Mononuclear cell (primary cell): ENCODE results near the gene BTBD1. TPM values are rescaled to one million over a fixed set of nuclear protein-coding genes. Genes with fewer than 3 reads are reported as not detected.

Source experiments
- H3K27me3 ChIP-seq: 2 replicates; pipeline ENCODE4 v1.6.0; 2011; ENCODE audit warnings: low read length, control low read depth; ENCODE audit not compliant: insufficient read depth
- H3K4me1 ChIP-seq: 2 replicates; pipeline ENCODE4 v1.5.1; 2011; ENCODE audit warnings: mild to moderate bottlenecking, low read length, control low read depth; ENCODE audit not compliant: insufficient read depth
- H3K4me3 ChIP-seq: 2 replicates; pipeline ENCODE4 v1.5.1; 2011; ENCODE audit warnings: mild to moderate bottlenecking, low read length, moderate library complexity
- H3K9me3 ChIP-seq: 2 replicates; pipeline ENCODE4 v1.5.1; 2011; ENCODE audit warnings: low read depth, mild to moderate bottlenecking, control low read depth, low read length
- total RNA-seq: library from RNA; depleted of rRNA; stranded (reverse); fragments of >200 nt; gene quantifications from one replicate; pipeline ENCODE4 v1.2.3, GENCODE V29; 2012

The BTBD1 gene
- 77.3 TPM for total RNA-seq

- no peaks in the 10 kb centered on the region for H3K9me3 ChIP-seq
- H3K4me3 ChIP-seq, result peak within 1 kb of the TSS; percentile 86
- H3K4me1 ChIP-seq, result peaks cover 38% of the 10 kb centered on the region
- H3K27me3 ChIP-seq, result no peaks in the 10 kb centered on the region
Measured at GRCh38 chr15:83066734-83067637, at the start of gene BTBD1. Gene BTBD1 (minus strand): TSS chr15:83067252. CDS start chr15:83067151, 101 bp downstream.

- Histone ChIP-seq H3K9me3 (no peaks in the 10 kb centered on the region), H3K4me1 (no peaks in the 10 kb centered on the region), H3K27me3 (no peaks in the 10 kb centered on the region), H3K4me3 (no peak overlapping the region)
Measured at GRCh38 chr15:83115831-83116565, 48.9 kb upstream of the BTBD1 start.

GRCh38 chr15:83115410-83115809 is 48.4 kb upstream of the BTBD1 start:
- Histone ChIP-seq H3K27me3 (no peaks in the 10 kb centered on the region), H3K4me1 (no peaks in the 10 kb centered on the region), H3K4me3 (no peak overlapping the region), H3K9me3 (no peaks in the 10 kb centered on the region)

GRCh38 chr15:83114856-83115255 is 47.8 kb upstream of the BTBD1 start:
- Histone ChIP-seq H3K4me1 (peaks cover 1% of the 10 kb centered on the region), H3K27me3 (no peaks in the 10 kb centered on the region), H3K4me3 (no peak overlapping the region), H3K9me3 (no peaks in the 10 kb centered on the region)

- H3K4me1 ChIP-seq, result peaks cover 9% of the 10 kb centered on the region
- no peak overlapping the region for H3K4me3 ChIP-seq
- no peaks in the 10 kb centered on the region for H3K9me3 ChIP-seq
- no peaks in the 10 kb centered on the region for H3K27me3 ChIP-seq
Measured at GRCh38 chr15:83113881-83114674, 47.0 kb upstream of the BTBD1 start.

GRCh38 chr15:83112956-83113299 is 45.9 kb upstream of the BTBD1 start:
- H3K27me3 ChIP-seq, result no peaks in the 10 kb centered on the region
- H3K9me3 ChIP-seq, result no peaks in the 10 kb centered on the region
- H3K4me1 ChIP-seq, result peaks cover 20% of the 10 kb centered on the region
- H3K4me3 ChIP-seq, result no peak overlapping the region

GRCh38 chr15:83112233-83112955 is 45.3 kb upstream of the BTBD1 start:
- Histone ChIP-seq H3K27me3 (no peaks in the 10 kb centered on the region), H3K9me3 (no peaks in the 10 kb centered on the region), H3K4me3 (no peak overlapping the region), H3K4me1 (peaks cover 25% of the 10 kb centered on the region)

GRCh38 chr15:83111149-83111548 is 44.1 kb upstream of the BTBD1 start:
- Histone ChIP-seq H3K4me3 (no peak overlapping the region), H3K27me3 (no peaks in the 10 kb centered on the region), H3K4me1 (peaks cover 31% of the 10 kb centered on the region), H3K9me3 (no peaks in the 10 kb centered on the region)

GRCh38 chr15:83110381-83110780 is 43.3 kb upstream of the BTBD1 start:
- Histone ChIP-seq H3K4me3 (no peak overlapping the region), H3K9me3 (no peaks in the 10 kb centered on the region), H3K4me1 (peaks cover 31% of the 10 kb centered on the region), H3K27me3 (no peaks in the 10 kb centered on the region)

- no peaks in the 10 kb centered on the region for H3K27me3 ChIP-seq
- H3K4me3 ChIP-seq, result no peak overlapping the region
- no peaks in the 10 kb centered on the region for H3K9me3 ChIP-seq
- H3K4me1 ChIP-seq, result peaks cover 31% of the 10 kb centered on the region
Measured at GRCh38 chr15:83109532-83109931, 42.5 kb upstream of the BTBD1 start.

- Histone ChIP-seq H3K9me3 (no peaks in the 10 kb centered on the region), H3K4me1 (peaks cover 31% of the 10 kb centered on the region), H3K27me3 (no peaks in the 10 kb centered on the region), H3K4me3 (peak overlapping the region; percentile 47)
Measured at GRCh38 chr15:83108266-83109219, 41.5 kb upstream of the BTBD1 start.

- H3K4me3 ChIP-seq, result peak overlapping the region; percentile 47
- no peaks in the 10 kb centered on the region for H3K9me3 ChIP-seq
- no peaks in the 10 kb centered on the region for H3K27me3 ChIP-seq
- peaks cover 31% of the 10 kb centered on the region for H3K4me1 ChIP-seq
Measured at GRCh38 chr15:83107841-83108181, 40.8 kb upstream of the BTBD1 start.

- no peaks in the 10 kb centered on the region for H3K27me3 ChIP-seq
- H3K9me3 ChIP-seq, result no peaks in the 10 kb centered on the region
- peak within 1 kb of the TSS; percentile 47 for H3K4me3 ChIP-seq
- peaks cover 31% of the 10 kb centered on the region for H3K4me1 ChIP-seq
Measured at GRCh38 chr15:83106994-83107840, 40.2 kb upstream of the BTBD1 start, which contains the start of gene TM6SF1. Gene TM6SF1 (plus strand): TSS chr15:83107645. CDS start chr15:83107681, 36 bp downstream.
